Naive thymus-derived CD8-positive, alpha-beta T cell (primary cell): ENCODE results near the gene LIPA. TPM values are rescaled to one million over a fixed set of nuclear protein-coding genes. Genes with fewer than 3 reads are reported as not detected.
"Not testable (repeated sequence)": the region's sequence is repeated elsewhere in the genome, so short reads cannot be mapped to it uniquely, and the experiment has no call there.

ENCODE experiments used
- ATAC-seq, 2 donors: fragments of 150-1000 bp; cut with Tn5 transposase in 1 of 2; sonication (Bioruptor Pico), chemical (Tn5 transposase) in 1 of 2; 1 replicate in 1 of 2; 2 replicates in 1 of 2; pipeline ENCODE4 v1.10.0; 2021; ENCODE audit warnings: mild to moderate bottlenecking in 2 of 2, moderate library complexity in 2 of 2
- POLR2A ChIA-PET: fragments of 350-600 bp; sonication (Branson Sonifier 250); formaldehyde crosslinking; loops from one replicate; lab custom pipeline; 2021; ENCODE audit warnings: antibody characterized with exemption; lab: Charles Lee
- DNase-seq, 10 donors: peaks; one replicate each; pipeline versions ENCODE4 v3.0.0 to v3.0.0-alpha.2; 2020 to 2022
- H3K27ac Mint-ChIP-seq, 10 donors: one replicate each; pipeline ENCODE4 v1.8.0; 2020 to 2022; ENCODE audit warnings: mild to moderate bottlenecking in 10 of 10, mixed read lengths in 10 of 10, moderate library complexity in 4 of 10, inconsistent platforms in 1 of 10
- H3K27me3 Mint-ChIP-seq, 5 donors: one replicate each; pipeline ENCODE4 v1.8.0; 2021 to 2022; ENCODE audit warnings: mixed read lengths in 5 of 5
- H3K36me3 Mint-ChIP-seq, 3 donors: one replicate each; pipeline ENCODE4 v1.8.0; 2020 to 2022; ENCODE audit warnings: mixed read lengths in 3 of 3, mild to moderate bottlenecking in 2 of 3, inconsistent platforms in 1 of 3
- H3K4me1 Mint-ChIP-seq, 4 donors: one replicate each; pipeline ENCODE4 v1.8.0; 2021 to 2022; ENCODE audit warnings: mixed read lengths in 4 of 4
- H3K4me3 Mint-ChIP-seq, 10 donors: one replicate each; pipeline ENCODE4 v1.8.0; 2020 to 2022; ENCODE audit warnings: mild to moderate bottlenecking in 10 of 10, mixed read lengths in 10 of 10, moderate library complexity in 6 of 10, inconsistent platforms in 1 of 10
- H3K9me3 Mint-ChIP-seq, 9 donors: one replicate each; pipeline ENCODE4 v1.8.0; 2020 to 2022; ENCODE audit warnings: mixed read lengths in 9 of 9, mild to moderate bottlenecking in 3 of 9, inconsistent platforms in 1 of 9, moderate library complexity in 1 of 9
- polyA plus RNA-seq, 3 donors: library from polyadenylated mRNA; unstranded; fragments of 300-500 nt; fragmentation: Illumina TruSeq; gene quantifications; one replicate each; pipeline ENCODE4 v1.2.3, GENCODE V29; 2021
- total RNA-seq, 8 experiments: library from RNA in 2 of 8; stranded (reverse) in 2 of 8; gene quantifications; one replicate each; pipeline ENCODE4 v1.2.3 and lab custom pipeline; 2021 to 2026

Gene LIPA
- total RNA-seq (10 to 100 TPM; 31.2 to 38.4 TPM), polyA plus RNA-seq (100 to 1,000 TPM in 1 of 3 donors, 10 to 100 TPM in 2; 86.7 to 102 (median 88.6) TPM), total RNA-seq (lab: John Stamatoyannopoulos, UW) (21.2 to 68.6 (median 47.6) reads per million in 6 experiments)

GRCh38 chr10:89251409-89252224 is at the start of gene LIPA:
TSS of gene LIPA (minus strand) at chr10:89251775. CDS start at chr10:89247648, 4,127 bp downstream.
- Mint-ChIP-seq H3K4me1 (peaks cover 11 to 31% (median 21%) of the 10 kb centered on the region in 4 donors), H3K4me3 (peak within 1 kb of the TSS; percentile 83 to 93 (median 88)), H3K27ac (peak within 1 kb of the TSS; percentile 65 to 93 (median 88)), H3K36me3 (peaks cover 0 to 5% (median 4%) of the 10 kb centered on the region in 3 donors), H3K27me3 (peaks cover 0 to 7% (median 0%) of the 10 kb centered on the region in 5 donors), H3K9me3 (peaks cover 0 to 8% (median 3%) of the 10 kb centered on the region in 9 donors)
- DNase-seq (peak; percentile 88 to 99 (median 96)), ATAC-seq (peak; percentile 94)
- POLR2A ChIA-PET, result interaction anchor here (1.4 to 3.1 kb wide), 7 partner anchors 9 to 450 kb away, joined by 3 to 28 read pairs (median 8); partner anchors contain the start of genes IFIT1, IFIT2, IFIT5 and KIF20B

GRCh38 chr10:89301232-89301631 is 49.7 kb upstream of the LIPA start:
- Mint-ChIP-seq H3K4me1 (peaks cover 19 to 59% (median 33%) of the 10 kb centered on the region in 4 donors), H3K27me3 (no peaks in the 10 kb centered on the region)

GRCh38 chr10:89299031-89299430 is 47.5 kb upstream of the LIPA start:
- H3K27ac Mint-ChIP-seq, result peak overlapping the region in 4 of 10 donors; percentile 0 to 95 (median 2)
- no peaks in the 10 kb centered on the region for H3K27me3 Mint-ChIP-seq
- H3K4me3 Mint-ChIP-seq, result no peak overlapping the region
- POLR2A ChIA-PET, result no interaction called here
- peaks cover 16 to 58% (median 28%) of the 10 kb centered on the region in 4 donors for H3K4me1 Mint-ChIP-seq
- DNase-seq (no peak), ATAC-seq (no peak)
- H3K9me3 Mint-ChIP-seq, result peaks cover 0 to 15% (median 7%) of the 10 kb centered on the region in 9 donors
- peaks cover 0 to 14% (median 7%) of the 10 kb centered on the region in 3 donors for H3K36me3 Mint-ChIP-seq

More at GRCh38 chr10:89301232-89301631, 49.7 kb upstream of the LIPA start:
- H3K36me3 Mint-ChIP-seq, result peaks cover 17 to 35% (median 19%) of the 10 kb centered on the region in 3 donors
- POLR2A ChIA-PET, result interaction anchor here (0.8 to 2.1 kb wide), 8 partner anchors 9 to 118 kb away, joined by 3 to 15 read pairs (median 5); partner anchors contain the start of genes IFIT1, IFIT3, IFIT5 and LIPA
- ATAC-seq, result peak; percentile 52 to 54
- peak overlapping the region; percentile 88 to 97 (median 94) for H3K4me3 Mint-ChIP-seq
- H3K9me3 Mint-ChIP-seq, result peaks cover 3 to 37% (median 13%) of the 10 kb centered on the region in 9 donors
- peak overlapping the region; percentile 90 to 99 (median 97) for H3K27ac Mint-ChIP-seq
- peak in 1 of 10 donors; percentile 17 for DNase-seq

GRCh38 chr10:89297791-89298190 is 46.2 kb upstream of the LIPA start:
- H3K4me3 Mint-ChIP-seq, result no peak overlapping the region
- H3K36me3 Mint-ChIP-seq, result peaks cover 0 to 9% (median 7%) of the 10 kb centered on the region in 3 donors
- H3K27ac Mint-ChIP-seq, result peak overlapping the region in 1 of 10 donors; percentile 73
- H3K4me1 Mint-ChIP-seq, result peaks cover 10 to 53% (median 17%) of the 10 kb centered on the region in 4 donors
- H3K27me3 Mint-ChIP-seq, result no peaks in the 10 kb centered on the region
- POLR2A ChIA-PET, result no interaction called here
- H3K9me3 Mint-ChIP-seq, result peaks cover 0 to 12% (median 5%) of the 10 kb centered on the region in 9 donors
- ATAC-seq (no peak), DNase-seq (no peak)

GRCh38 chr10:89297356-89297755 is 45.8 kb upstream of the LIPA start:
- H3K27me3 Mint-ChIP-seq, result no peaks in the 10 kb centered on the region
- H3K4me1 Mint-ChIP-seq, result peaks cover 7 to 49% (median 13%) of the 10 kb centered on the region in 4 donors
- DNase-seq (no peak), ATAC-seq (no peak)
- H3K9me3 Mint-ChIP-seq, result peaks cover 0 to 12% (median 5%) of the 10 kb centered on the region in 9 donors
- H3K36me3 Mint-ChIP-seq, result peaks cover 0 to 9% (median 7%) of the 10 kb centered on the region in 3 donors
- POLR2A ChIA-PET, result no interaction called here
- peak overlapping the region in 2 of 10 donors; percentile 73 for H3K27ac Mint-ChIP-seq
- H3K4me3 Mint-ChIP-seq, result no peak overlapping the region

- DNase-seq, result no peak
- POLR2A ChIA-PET, result no interaction called here
- Mint-ChIP-seq H3K9me3 (peaks cover 0 to 12% (median 5%) of the 10 kb centered on the region in 9 donors), H3K27me3 (no peaks in the 10 kb centered on the region), H3K27ac (peak overlapping the region in 2 of 10 donors; percentile 46 to 73), H3K4me1 (peaks cover 5 to 45% (median 8%) of the 10 kb centered on the region in 4 donors), H3K36me3 (peaks cover 0 to 11% (median 7%) of the 10 kb centered on the region in 3 donors), H3K4me3 (peak overlapping the region in 1 of 10 donors; percentile 34)
- no peak for ATAC-seq
Measured at GRCh38 chr10:89296220-89296648, 44.7 kb upstream of the LIPA start.

- Mint-ChIP-seq H3K36me3 (peaks cover 0 to 11% (median 7%) of the 10 kb centered on the region in 3 donors), H3K27me3 (no peaks in the 10 kb centered on the region), H3K4me1 (peaks cover 0 to 41% (median 3%) of the 10 kb centered on the region in 4 donors), H3K27ac (no peak overlapping the region), H3K9me3 (peaks cover 0 to 12% (median 5%) of the 10 kb centered on the region in 9 donors), H3K4me3 (no peak overlapping the region)
- DNase-seq, result no peak
- no peak for ATAC-seq
- POLR2A ChIA-PET, result no interaction called here
Measured at GRCh38 chr10:89295597-89295996, 44.0 kb upstream of the LIPA start.

GRCh38 chr10:89294721-89295239 is 43.2 kb upstream of the LIPA start:
- DNase-seq, result no peak
- Mint-ChIP-seq H3K4me3 (no peak overlapping the region), H3K27ac (no peak overlapping the region), H3K27me3 (no peaks in the 10 kb centered on the region), H3K36me3 (peaks cover 0 to 11% (median 7%) of the 10 kb centered on the region in 3 donors), H3K9me3 (peaks cover 0 to 12% (median 5%) of the 10 kb centered on the region in 9 donors), H3K4me1 (peaks cover 0 to 38% (median 2%) of the 10 kb centered on the region in 4 donors)
- POLR2A ChIA-PET, result no interaction called here
- ATAC-seq, result no peak

- ATAC-seq, POLR2A ChIA-PET, H3K36me3 Mint-ChIP-seq, H3K4me1 Mint-ChIP-seq, H3K27me3 Mint-ChIP-seq, H3K4me3 Mint-ChIP-seq, H3K9me3 Mint-ChIP-seq, DNase-seq: not testable (repeated sequence)
- peak overlapping the region in 1 of 10 donors; percentile 79 for H3K27ac Mint-ChIP-seq
Measured at GRCh38 chr10:89285303-89285702, 33.7 kb upstream of the LIPA start.

GRCh38 chr10:89284711-89285110 is 33.1 kb upstream of the LIPA start:
- ATAC-seq, H3K36me3 Mint-ChIP-seq, POLR2A ChIA-PET, H3K4me1 Mint-ChIP-seq, H3K27me3 Mint-ChIP-seq, DNase-seq, H3K4me3 Mint-ChIP-seq, H3K27ac Mint-ChIP-seq, H3K9me3 Mint-ChIP-seq: not testable (repeated sequence)

GRCh38 chr10:89283936-89284475 is 32.4 kb upstream of the LIPA start:
- POLR2A ChIA-PET, result no interaction called here
- ATAC-seq (no peak), DNase-seq (no peak)
- no peak overlapping the region for H3K27ac Mint-ChIP-seq
- peaks cover 0 to 4% (median 3%) of the 10 kb centered on the region in 5 donors for H3K27me3 Mint-ChIP-seq
- no peaks in the 10 kb centered on the region for H3K36me3 Mint-ChIP-seq
- H3K9me3 Mint-ChIP-seq, result no peaks in the 10 kb centered on the region
- peaks cover 0 to 3% (median 0%) of the 10 kb centered on the region in 4 donors for H3K4me1 Mint-ChIP-seq
- H3K4me3 Mint-ChIP-seq, result no peak overlapping the region
